Stimulated activated CD4-positive, alpha-beta T cell treated with anti-CD3 and anti-CD28 coated beads, Interleukin-4, amount 100 ng/mL, for 24 hours (primary cell): Measurements from ENCODE around the gene DACH1.
"Not testable (repeated sequence)": the region's sequence is repeated elsewhere in the genome, so short reads cannot be mapped to it uniquely, and the experiment has no call there.

Experiments
- DNase-seq: peaks from one replicate; pipeline ENCODE4 v3.0.0-alpha.2; 2020

The DACH1 gene

GRCh38 chr13:71827241-71827640, 39.8 kb downstream of the DACH1 start:
- DNase-seq: no peak

GRCh38 chr13:71820699-71821098, 46.3 kb downstream of the DACH1 start:
- DNase-seq: no peak

- DNase-seq: no peak
Observed at GRCh38 chr13:71817335-71817734, 49.7 kb downstream of the DACH1 start.

GRCh38 chr13:71814806-71815360, 52.1 kb downstream of the DACH1 start:
- no peak for DNase-seq

GRCh38 chr13:71813187-71813586, 53.8 kb downstream of the DACH1 start:
- DNase-seq: no peak

- DNase-seq: no peak
Observed at GRCh38 chr13:71811344-71811743, 55.7 kb downstream of the DACH1 start.

GRCh38 chr13:71808708-71809107, 58.3 kb downstream of the DACH1 start:
- DNase-seq: no peak

- DNase-seq: no peak
Observed at GRCh38 chr13:71806886-71807285, 60.1 kb downstream of the DACH1 start.

GRCh38 chr13:71803066-71803465, 63.9 kb downstream of the DACH1 start:
- no peak for DNase-seq

- no peak for DNase-seq
Observed at GRCh38 chr13:71801781-71802180, 65.2 kb downstream of the DACH1 start.

- no peak for DNase-seq
Observed at GRCh38 chr13:71801165-71801760, 65.7 kb downstream of the DACH1 start.

- no peak for DNase-seq
Observed at GRCh38 chr13:71799324-71799723, 67.7 kb downstream of the DACH1 start.

GRCh38 chr13:71798707-71799106, 68.3 kb downstream of the DACH1 start:
- DNase-seq: no peak

- DNase-seq: no peak
Observed at GRCh38 chr13:71797517-71797916, 69.5 kb downstream of the DACH1 start.

GRCh38 chr13:71789693-71790329, 77.2 kb downstream of the DACH1 start:
- no peak for DNase-seq

- no peak for DNase-seq
Observed at GRCh38 chr13:71789037-71789436, 78.0 kb downstream of the DACH1 start.

- no peak for DNase-seq
Observed at GRCh38 chr13:71787414-71787813, 79.6 kb downstream of the DACH1 start.

GRCh38 chr13:71786875-71787274, 80.1 kb downstream of the DACH1 start:
- DNase-seq: no peak

GRCh38 chr13:71785361-71785760, 81.6 kb downstream of the DACH1 start:
- no peak for DNase-seq

GRCh38 chr13:71780546-71780945, 86.5 kb downstream of the DACH1 start:
- DNase-seq: no peak

GRCh38 chr13:71778998-71779397, 88.0 kb downstream of the DACH1 start:
- DNase-seq: not testable (repeated sequence)

GRCh38 chr13:71775966-71776365, 91.0 kb downstream of the DACH1 start:
- DNase-seq: no peak

- DNase-seq: no peak
Observed at GRCh38 chr13:71774863-71775262, 92.1 kb downstream of the DACH1 start.

- no peak for DNase-seq
Observed at GRCh38 chr13:71773531-71773930, 93.5 kb downstream of the DACH1 start.

- no peak for DNase-seq
Observed at GRCh38 chr13:71772361-71772760, 94.6 kb downstream of the DACH1 start.
